ENCODE data around the gene FSD1. TPM values are rescaled to one million over a fixed set of nuclear protein-coding genes. Genes with fewer than 3 reads are reported as not detected.

The FSD1 gene
- total RNA-seq, 1 donor from 2014 or later, result not detected

DNA sequence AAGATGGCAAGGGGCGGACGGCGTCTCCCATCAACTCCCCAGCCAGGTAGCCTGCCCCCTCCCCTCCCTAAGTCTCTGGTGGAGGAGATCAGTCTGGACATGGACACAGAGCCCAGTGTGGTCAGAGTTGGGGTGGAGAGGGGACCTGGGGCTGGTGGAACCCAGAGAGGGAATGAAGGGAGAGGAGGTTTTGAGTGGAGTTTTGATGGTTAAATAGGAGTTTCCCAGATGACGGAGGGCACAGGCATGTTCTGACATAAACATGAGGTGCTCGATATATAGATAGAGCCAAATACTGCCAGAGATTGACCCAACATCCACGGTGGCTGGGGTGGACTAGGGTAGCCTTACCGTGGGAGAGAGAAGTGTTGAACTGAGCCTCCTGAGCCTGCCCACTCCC lies 14.1 kb downstream of the FSD1 start:
- Histone ChIP-seq H3K27me3 (no peaks in the 10 kb centered on the region), H3K4me3 (no peak overlapping the region), H3K4me1 (no peaks in the 10 kb centered on the region), H3K36me3 (no peaks in the 10 kb centered on the region), H3K9me3 (no peaks in the 10 kb centered on the region), H3K27ac (no peak overlapping the region)
- TF ChIP-seq, protein P1, sequence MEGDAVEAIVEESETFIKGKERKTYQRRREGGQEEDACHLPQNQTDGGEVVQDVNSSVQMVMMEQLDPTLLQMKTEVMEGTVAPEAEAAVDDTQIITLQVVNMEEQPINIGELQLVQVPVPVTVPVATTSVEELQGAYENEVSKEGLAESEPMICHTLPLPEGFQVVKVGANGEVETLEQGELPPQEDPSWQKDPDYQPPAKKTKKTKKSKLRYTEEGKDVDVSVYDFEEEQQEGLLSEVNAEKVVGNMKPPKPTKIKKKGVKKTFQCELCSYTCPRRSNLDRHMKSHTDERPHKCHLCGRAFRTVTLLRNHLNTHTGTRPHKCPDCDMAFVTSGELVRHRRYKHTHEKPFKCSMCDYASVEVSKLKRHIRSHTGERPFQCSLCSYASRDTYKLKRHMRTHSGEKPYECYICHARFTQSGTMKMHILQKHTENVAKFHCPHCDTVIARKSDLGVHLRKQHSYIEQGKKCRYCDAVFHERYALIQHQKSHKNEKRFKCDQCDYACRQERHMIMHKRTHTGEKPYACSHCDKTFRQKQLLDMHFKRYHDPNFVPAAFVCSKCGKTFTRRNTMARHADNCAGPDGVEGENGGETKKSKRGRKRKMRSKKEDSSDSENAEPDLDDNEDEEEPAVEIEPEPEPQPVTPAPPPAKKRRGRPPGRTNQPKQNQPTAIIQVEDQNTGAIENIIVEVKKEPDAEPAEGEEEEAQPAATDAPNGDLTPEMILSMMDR (IDR thresholded peaks at IDR 0.05), result no peak
- no peak for DNase-seq (ENCODE audit: low spot score in 2 of 2)
- intact Hi-C loops (cut with DNase I), result no loop called here

DNA sequence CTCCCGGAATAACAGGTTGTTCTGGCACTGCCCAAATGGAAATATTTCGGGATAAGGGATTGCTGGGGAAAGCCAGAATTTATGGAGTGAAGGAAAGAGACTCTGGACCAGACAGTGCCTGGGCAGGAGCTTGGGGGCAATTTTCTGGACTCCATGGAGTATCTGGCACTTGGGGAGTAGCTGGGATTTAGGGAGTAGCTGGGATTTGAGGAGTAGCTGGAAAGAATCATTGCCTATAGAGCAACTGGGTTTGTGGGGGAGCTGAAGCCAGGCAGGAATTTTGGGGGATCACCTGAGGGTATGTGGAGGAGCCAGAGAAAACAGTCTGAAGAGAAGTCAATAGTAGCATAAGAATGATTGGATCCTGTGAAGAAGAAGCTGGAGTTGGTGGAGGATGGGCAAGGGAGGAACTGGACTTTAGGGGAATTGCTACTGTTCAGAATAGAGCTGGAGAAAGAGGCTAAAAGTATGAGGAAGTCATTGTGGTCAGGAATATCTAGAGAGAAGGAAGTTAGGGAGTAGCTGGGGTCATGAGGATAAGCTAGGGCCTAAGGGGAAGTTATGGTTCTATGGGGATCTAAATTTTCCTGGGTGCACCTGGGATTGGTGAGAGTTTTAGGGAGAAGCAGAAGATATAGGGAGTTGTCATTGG lies 14.8 kb downstream of the FSD1 start:
- no peaks in the 10 kb centered on the region for H3K27me3 ChIP-seq
- H3K4me3 ChIP-seq, result no peak overlapping the region
- TF ChIP-seq, protein P1 (IDR thresholded peaks at IDR 0.05), result no peak
- no peaks in the 10 kb centered on the region for H3K4me1 ChIP-seq
- H3K36me3 ChIP-seq, result no peaks in the 10 kb centered on the region
- H3K27ac ChIP-seq, result no peak overlapping the region
- intact Hi-C loops (cut with DNase I), result no loop called here
- no peak for DNase-seq (ENCODE audit: low spot score in 2 of 2)
- H3K9me3 ChIP-seq, result no peaks in the 10 kb centered on the region

DNA sequence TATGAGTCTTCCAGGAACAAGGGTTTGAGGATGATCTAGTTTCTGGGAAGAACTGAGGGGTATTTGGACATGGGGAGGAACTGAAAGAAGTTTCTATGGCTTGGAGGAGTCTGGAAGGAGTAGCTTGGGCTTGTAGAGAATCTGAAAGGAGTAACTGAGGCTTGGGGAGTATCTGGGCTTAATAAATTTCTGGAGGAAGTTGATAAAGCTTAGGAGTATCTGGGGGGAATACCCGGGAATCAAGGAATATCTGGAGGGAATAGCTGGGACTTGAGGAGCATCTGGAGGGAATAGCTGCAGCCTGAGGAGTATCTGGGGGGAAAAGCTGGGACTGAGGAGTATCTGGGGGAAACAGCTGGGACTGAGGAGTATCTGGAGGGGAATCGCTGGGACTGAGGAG lies 16.0 kb downstream of the FSD1 start:
- intact Hi-C loops (cut with DNase I), result no loop called here
- Histone ChIP-seq H3K9me3 (no peaks in the 10 kb centered on the region), H3K4me3 (no peak overlapping the region), H3K36me3 (no peaks in the 10 kb centered on the region), H3K27me3 (no peaks in the 10 kb centered on the region), H3K4me1 (no peaks in the 10 kb centered on the region), H3K27ac (no peak overlapping the region)
- TF ChIP-seq, protein P1 (IDR thresholded peaks at IDR 0.05), result no peak
- DNase-seq (ENCODE audit: low spot score in 2 of 2), result no peak

DNA sequence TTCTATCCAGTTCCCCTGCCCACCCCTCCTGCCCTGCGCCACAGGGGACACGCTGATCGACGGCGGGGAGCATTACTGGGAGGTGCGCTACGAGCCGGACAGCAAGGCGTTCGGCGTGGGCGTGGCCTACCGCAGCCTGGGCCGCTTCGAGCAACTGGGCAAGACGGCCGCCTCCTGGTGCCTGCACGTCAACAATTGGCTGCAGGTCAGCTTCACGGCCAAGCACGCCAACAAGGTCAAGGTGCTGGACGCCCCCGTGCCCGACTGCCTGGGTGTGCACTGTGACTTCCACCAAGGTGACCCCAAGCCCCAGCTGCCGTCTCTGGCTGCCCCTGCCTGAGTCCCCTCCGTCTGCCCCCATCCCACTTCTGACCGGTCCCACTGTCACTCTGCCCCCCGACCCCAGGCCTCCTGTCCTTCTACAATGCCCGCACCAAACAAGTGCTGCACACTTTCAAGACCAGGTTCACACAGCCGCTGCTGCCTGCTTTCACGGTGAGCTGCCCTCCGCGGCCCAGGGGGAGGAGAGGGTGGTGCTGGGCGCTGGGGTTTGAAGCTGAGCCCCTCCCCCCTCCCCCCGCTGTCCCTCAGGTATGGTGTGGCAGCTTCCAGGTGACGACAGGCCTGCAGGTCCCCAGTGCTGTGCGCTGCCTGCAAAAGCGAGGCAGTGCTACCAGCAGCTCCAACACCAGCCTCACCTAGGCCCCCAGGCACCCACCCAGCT lies 18.7 kb downstream of the FSD1 start:
- no peak for DNase-seq (ENCODE audit: low spot score in 2 of 2)
- intact Hi-C loops (cut with DNase I), result no loop called here
- Histone ChIP-seq H3K4me3 (no peak overlapping the region), H3K27ac (no peak overlapping the region), H3K36me3 (no peaks in the 10 kb centered on the region), H3K27me3 (no peaks in the 10 kb centered on the region), H3K9me3 (no peaks in the 10 kb centered on the region), H3K4me1 (peaks cover 0 to 2% of the 10 kb centered on the region in 2 donors)
- TF ChIP-seq, protein P1 (IDR thresholded peaks at IDR 0.05), result no peak

DNA sequence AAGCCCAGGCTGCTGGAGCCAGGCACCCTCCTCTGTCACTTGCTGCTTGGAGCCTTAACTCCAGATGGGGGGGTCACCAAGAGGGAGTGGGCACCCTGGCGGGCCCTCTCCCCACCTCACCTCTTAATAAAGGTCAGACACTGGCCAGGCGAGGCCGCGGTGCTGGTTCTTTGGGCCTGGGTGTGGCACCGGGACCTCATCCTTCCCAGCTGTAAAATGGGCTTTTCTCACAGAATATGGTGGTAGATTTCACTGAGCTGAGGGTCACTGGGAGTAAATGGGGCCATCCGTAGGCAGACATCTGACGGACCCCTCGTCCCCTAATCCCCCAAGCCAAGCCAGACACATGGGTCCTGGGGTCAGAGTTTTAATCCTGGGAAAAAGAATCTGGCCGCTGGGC lies 19.3 kb downstream of the FSD1 start:
- intact Hi-C loops (cut with DNase I), result no loop called here

More for the DNA sequence above, 19.3 kb downstream of the FSD1 start:
- no peaks in the 10 kb centered on the region for H3K9me3 ChIP-seq
- no peak overlapping the region for H3K4me3 ChIP-seq
- no peaks in the 10 kb centered on the region for H3K36me3 ChIP-seq
- TF ChIP-seq, protein P1 (IDR thresholded peaks at IDR 0.05), result no peak
- peaks cover 2 to 5% of the 10 kb centered on the region in 2 donors for H3K4me1 ChIP-seq
- no peaks in the 10 kb centered on the region for H3K27me3 ChIP-seq
- H3K27ac ChIP-seq, result no peak overlapping the region
- no peak for DNase-seq (ENCODE audit: low spot score in 2 of 2)

Data from ascending aorta (tissue), 2 donors.